GM21786 (cell line): ENCODE data around the gene CYP2R1.

ENCODE experiments used
- ATAC-seq: cut with Tn5 transposase; IDR thresholded peaks from one replicate; pipeline ENCODE4 v1.9.1; 2021; ENCODE audit not compliant: unreplicated experiment

The CYP2R1 gene

DNA sequence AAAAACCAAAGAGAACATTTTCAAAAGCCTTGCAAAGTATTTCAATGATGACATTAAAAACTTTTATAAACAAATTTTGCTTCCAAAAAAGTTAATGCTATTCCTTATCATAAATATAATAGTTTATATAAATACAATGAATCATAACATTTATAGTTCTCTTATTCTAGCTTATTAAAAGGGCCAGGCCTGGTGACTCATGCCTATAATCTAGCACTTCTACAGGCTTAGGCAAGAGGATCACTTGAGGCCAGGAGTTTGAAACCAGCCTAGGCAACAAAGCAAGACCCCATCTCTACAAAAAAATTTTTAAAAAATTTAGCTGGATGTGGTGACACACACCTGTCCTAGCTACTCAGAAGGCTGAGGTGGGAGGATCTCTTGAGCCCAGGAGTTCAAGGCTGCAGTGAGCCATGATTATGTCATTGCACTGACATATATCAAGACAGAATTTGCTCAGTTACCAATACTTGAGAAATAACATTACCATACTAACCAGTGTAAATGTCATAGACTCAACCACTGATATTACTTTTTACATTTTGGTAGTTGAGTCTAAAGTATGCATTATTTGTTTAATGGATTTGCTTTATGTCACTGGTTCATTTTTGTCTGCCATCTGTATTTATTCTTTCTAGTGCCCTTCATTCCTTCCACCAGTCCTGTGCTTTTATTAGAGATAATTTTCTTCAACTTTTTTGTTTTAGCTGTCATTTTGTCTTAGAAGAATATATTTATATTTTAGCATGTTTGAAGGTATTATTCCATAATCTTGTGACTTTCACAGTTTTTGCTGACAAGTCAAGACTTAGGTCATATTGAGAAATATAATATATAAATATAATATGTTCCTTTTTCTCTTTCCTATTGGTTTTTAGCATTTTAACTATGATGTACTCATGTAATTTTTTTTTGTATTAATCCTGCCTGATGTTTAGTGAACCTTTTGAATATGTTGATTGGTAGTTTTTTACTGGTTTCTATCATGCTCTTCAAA, 56.2 kb downstream of the CYP2R1 start:
- no peak for ATAC-seq
